Measurements from ENCODE around the gene ADAM12.

The ADAM12 gene

GRCh38 chr10:126302826-126303665, 85.2 kb downstream of the ADAM12 start:
- H3K4me1 ChIP-seq (ENCODE audit: control insufficient read depth, low read length) = no peaks in the 10 kb centered on the region
- H3F3A ChIP-seq (ENCODE audit: control insufficient read depth, insufficient read depth) = no peaks in the 10 kb centered on the region
- H3K79me2 ChIP-seq (ENCODE audit: control insufficient read depth, low read length) = no peaks in the 10 kb centered on the region
- no peaks in the 10 kb centered on the region for H3K27me3 ChIP-seq (ENCODE audit: control insufficient read depth, low read length)
- H3K4me3 ChIP-seq (ENCODE audit: low read length) = no peak overlapping the region
- no peak overlapping the region for H3K4me2 ChIP-seq (ENCODE audit: low read length)
- no peak overlapping the region for H3K27ac ChIP-seq (ENCODE audit: low read depth, low read length)
- H3K9me3 ChIP-seq (ENCODE audit: control insufficient read depth, insufficient read depth, low read length) = peaks cover 3% of the 10 kb centered on the region; the same call in 1 of the 2 replicates
- no peaks in the 10 kb centered on the region for H3K36me3 ChIP-seq (ENCODE audit: control insufficient read depth, low read length)
- no peak for TF ChIP-seq EZH2phosphoT487 (IDR thresholded peaks at IDR 0.05; ENCODE audit: borderline replicate concordance, low read length)
- TF ChIP-seq, protein P1, sequence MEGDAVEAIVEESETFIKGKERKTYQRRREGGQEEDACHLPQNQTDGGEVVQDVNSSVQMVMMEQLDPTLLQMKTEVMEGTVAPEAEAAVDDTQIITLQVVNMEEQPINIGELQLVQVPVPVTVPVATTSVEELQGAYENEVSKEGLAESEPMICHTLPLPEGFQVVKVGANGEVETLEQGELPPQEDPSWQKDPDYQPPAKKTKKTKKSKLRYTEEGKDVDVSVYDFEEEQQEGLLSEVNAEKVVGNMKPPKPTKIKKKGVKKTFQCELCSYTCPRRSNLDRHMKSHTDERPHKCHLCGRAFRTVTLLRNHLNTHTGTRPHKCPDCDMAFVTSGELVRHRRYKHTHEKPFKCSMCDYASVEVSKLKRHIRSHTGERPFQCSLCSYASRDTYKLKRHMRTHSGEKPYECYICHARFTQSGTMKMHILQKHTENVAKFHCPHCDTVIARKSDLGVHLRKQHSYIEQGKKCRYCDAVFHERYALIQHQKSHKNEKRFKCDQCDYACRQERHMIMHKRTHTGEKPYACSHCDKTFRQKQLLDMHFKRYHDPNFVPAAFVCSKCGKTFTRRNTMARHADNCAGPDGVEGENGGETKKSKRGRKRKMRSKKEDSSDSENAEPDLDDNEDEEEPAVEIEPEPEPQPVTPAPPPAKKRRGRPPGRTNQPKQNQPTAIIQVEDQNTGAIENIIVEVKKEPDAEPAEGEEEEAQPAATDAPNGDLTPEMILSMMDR (IDR thresholded peaks at IDR 0.05; ENCODE audit: low read depth, low read length, poor library complexity, severe bottlenecking) = no peak
- H4K20me1 ChIP-seq (ENCODE audit: control insufficient read depth, insufficient read depth, low read depth, low read length) = no peaks in the 10 kb centered on the region
- H3K9me2 ChIP-seq (replicated peaks; ENCODE audit: control insufficient read depth, low read length) = no peaks in the 10 kb centered on the region

DNA sequence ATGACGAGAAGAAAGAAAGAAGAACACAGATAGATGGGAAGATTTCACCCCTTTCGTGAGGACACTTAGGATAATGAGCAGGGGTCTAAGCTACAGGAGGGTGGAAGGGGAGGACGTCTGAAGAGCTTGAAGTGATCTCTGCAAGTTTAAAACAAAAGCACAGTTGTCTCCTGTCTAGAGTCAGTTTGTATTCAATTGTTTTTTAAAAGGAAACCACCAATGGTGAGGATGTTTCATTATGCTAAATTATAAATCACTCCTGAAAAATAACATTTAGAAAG, 85.9 kb downstream of the ADAM12 start:
- Histone ChIP-seq H3K4me1 (ENCODE audit: control insufficient read depth, low read length) (no peaks in the 10 kb centered on the region), H3K27ac (ENCODE audit: low read depth, low read length) (no peak overlapping the region), H3K9me3 (ENCODE audit: control insufficient read depth, insufficient read depth, low read length) (peaks cover 3% of the 10 kb centered on the region; the same call in 1 of the 2 replicates), H3F3A (ENCODE audit: control insufficient read depth, insufficient read depth) (no peaks in the 10 kb centered on the region), H4K20me1 (ENCODE audit: control insufficient read depth, insufficient read depth, low read depth, low read length) (no peaks in the 10 kb centered on the region), H3K4me2 (ENCODE audit: low read length) (no peak overlapping the region), H3K79me2 (ENCODE audit: control insufficient read depth, low read length) (no peaks in the 10 kb centered on the region), H3K9me2 (replicated peaks; ENCODE audit: control insufficient read depth, low read length) (no peaks in the 10 kb centered on the region), H3K4me3 (ENCODE audit: low read length) (no peak overlapping the region), H3K36me3 (ENCODE audit: control insufficient read depth, low read length) (no peaks in the 10 kb centered on the region), H3K27me3 (ENCODE audit: control insufficient read depth, low read length) (no peaks in the 10 kb centered on the region)
- TF ChIP-seq, protein P1 (IDR thresholded peaks at IDR 0.05; ENCODE audit: low read depth, low read length, poor library complexity, severe bottlenecking) = no peak
- TF ChIP-seq EZH2phosphoT487 (IDR thresholded peaks at IDR 0.05; ENCODE audit: borderline replicate concordance, low read length) = no peak

- H4K20me1 ChIP-seq (ENCODE audit: control insufficient read depth, insufficient read depth, low read depth, low read length) = no peaks in the 10 kb centered on the region
- H3K36me3 ChIP-seq (ENCODE audit: control insufficient read depth, low read length) = no peaks in the 10 kb centered on the region
- H3K4me1 ChIP-seq (ENCODE audit: control insufficient read depth, low read length) = no peaks in the 10 kb centered on the region
- no peak for TF ChIP-seq EZH2phosphoT487 (IDR thresholded peaks at IDR 0.05; ENCODE audit: borderline replicate concordance, low read length)
- TF ChIP-seq, protein P1 (IDR thresholded peaks at IDR 0.05; ENCODE audit: low read depth, low read length, poor library complexity, severe bottlenecking) = no peak
- no peaks in the 10 kb centered on the region for H3K27me3 ChIP-seq (ENCODE audit: control insufficient read depth, low read length)
- no peaks in the 10 kb centered on the region for H3K79me2 ChIP-seq (ENCODE audit: control insufficient read depth, low read length)
- no peak overlapping the region for H3K4me2 ChIP-seq (ENCODE audit: low read length)
- no peaks in the 10 kb centered on the region for H3F3A ChIP-seq (ENCODE audit: control insufficient read depth, insufficient read depth)
- H3K4me3 ChIP-seq (ENCODE audit: low read length) = no peak overlapping the region
- no peaks in the 10 kb centered on the region for H3K9me2 ChIP-seq (replicated peaks; ENCODE audit: control insufficient read depth, low read length)
- no peak overlapping the region for H3K27ac ChIP-seq (ENCODE audit: low read depth, low read length)
- peaks cover 3% of the 10 kb centered on the region; the same call in 1 of the 2 replicates for H3K9me3 ChIP-seq (ENCODE audit: control insufficient read depth, insufficient read depth, low read length)
Measured at GRCh38 chr10:126301701-126302475, 86.4 kb downstream of the ADAM12 start.

All from DOHH2 (cell line).